Measurements from ENCODE around the gene PCDHA8. TPM values are rescaled to one million over a fixed set of nuclear protein-coding genes. Genes with fewer than 3 reads are reported as not detected.

PCDHA8 gene
- total and polyA plus RNA-seq, 4 donors, result 0.14 to 0.37 (median 0.23) TPM; not detected in 1

DNA sequence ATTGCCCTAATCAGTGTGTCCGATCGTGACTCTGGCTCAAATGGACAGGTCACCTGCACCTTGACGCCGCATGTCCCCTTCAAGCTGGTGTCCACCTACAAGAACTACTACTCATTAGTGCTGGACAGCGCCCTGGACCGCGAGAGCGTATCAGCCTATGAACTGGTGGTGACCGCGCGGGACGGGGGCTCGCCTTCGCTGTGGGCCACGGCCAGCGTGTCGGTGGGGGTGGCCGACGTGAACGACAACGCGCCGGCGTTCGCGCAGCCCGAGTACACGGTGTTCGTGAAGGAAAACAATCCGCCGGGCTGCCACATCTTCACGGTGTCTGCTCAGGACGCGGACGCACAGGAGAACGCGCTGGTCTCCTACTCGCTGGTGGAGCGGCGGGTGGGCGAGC, 42.4 kb downstream of the PCDHA8 start:
- Histone ChIP-seq H3K27me3 (ENCODE audit: control insufficient read depth in 3 of 3, insufficient read depth in 3 of 3, low read length in 2 of 3) (peaks cover 0 to 8% (median 0%) of the 10 kb centered on the region in 3 donors), H3K4me3 (no peak overlapping the region), H3K9me3 (ENCODE audit: control insufficient read depth in 4 of 4, insufficient read depth in 3 of 4, low read length in 3 of 4) (peaks cover 4 to 20% (median 7%) of the 10 kb centered on the region in 4 donors), H3K36me3 (ENCODE audit: control insufficient read depth in 4 of 4, insufficient read depth in 4 of 4, low read length in 4 of 4) (no peaks in the 10 kb centered on the region), H3K27ac (ENCODE audit: low read depth in 1 of 2, low read length in 1 of 2) (no peak overlapping the region), H3K9ac (ENCODE audit: insufficient read depth in 1 of 2, low read length in 2 of 2) (no peak overlapping the region), H3K4me1 (ENCODE audit: control insufficient read depth in 5 of 5, insufficient read depth in 5 of 5, low read length in 5 of 5) (peaks cover 0 to 5% (median 0%) of the 10 kb centered on the region in 5 donors)
- WGBS, 2 donors, result 37 to 45% methylated on average over 41 of the region's 41 CpGs
- ATAC-seq (ENCODE audit: insufficient read depth, low FRiP score) (no peak), DNase-seq (no peak)
- TF ChIP-seq, protein P1, sequence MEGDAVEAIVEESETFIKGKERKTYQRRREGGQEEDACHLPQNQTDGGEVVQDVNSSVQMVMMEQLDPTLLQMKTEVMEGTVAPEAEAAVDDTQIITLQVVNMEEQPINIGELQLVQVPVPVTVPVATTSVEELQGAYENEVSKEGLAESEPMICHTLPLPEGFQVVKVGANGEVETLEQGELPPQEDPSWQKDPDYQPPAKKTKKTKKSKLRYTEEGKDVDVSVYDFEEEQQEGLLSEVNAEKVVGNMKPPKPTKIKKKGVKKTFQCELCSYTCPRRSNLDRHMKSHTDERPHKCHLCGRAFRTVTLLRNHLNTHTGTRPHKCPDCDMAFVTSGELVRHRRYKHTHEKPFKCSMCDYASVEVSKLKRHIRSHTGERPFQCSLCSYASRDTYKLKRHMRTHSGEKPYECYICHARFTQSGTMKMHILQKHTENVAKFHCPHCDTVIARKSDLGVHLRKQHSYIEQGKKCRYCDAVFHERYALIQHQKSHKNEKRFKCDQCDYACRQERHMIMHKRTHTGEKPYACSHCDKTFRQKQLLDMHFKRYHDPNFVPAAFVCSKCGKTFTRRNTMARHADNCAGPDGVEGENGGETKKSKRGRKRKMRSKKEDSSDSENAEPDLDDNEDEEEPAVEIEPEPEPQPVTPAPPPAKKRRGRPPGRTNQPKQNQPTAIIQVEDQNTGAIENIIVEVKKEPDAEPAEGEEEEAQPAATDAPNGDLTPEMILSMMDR (IDR thresholded peaks at IDR 0.05; ENCODE audit: control extremely low read depth, extremely low read depth), result no peak

DNA sequence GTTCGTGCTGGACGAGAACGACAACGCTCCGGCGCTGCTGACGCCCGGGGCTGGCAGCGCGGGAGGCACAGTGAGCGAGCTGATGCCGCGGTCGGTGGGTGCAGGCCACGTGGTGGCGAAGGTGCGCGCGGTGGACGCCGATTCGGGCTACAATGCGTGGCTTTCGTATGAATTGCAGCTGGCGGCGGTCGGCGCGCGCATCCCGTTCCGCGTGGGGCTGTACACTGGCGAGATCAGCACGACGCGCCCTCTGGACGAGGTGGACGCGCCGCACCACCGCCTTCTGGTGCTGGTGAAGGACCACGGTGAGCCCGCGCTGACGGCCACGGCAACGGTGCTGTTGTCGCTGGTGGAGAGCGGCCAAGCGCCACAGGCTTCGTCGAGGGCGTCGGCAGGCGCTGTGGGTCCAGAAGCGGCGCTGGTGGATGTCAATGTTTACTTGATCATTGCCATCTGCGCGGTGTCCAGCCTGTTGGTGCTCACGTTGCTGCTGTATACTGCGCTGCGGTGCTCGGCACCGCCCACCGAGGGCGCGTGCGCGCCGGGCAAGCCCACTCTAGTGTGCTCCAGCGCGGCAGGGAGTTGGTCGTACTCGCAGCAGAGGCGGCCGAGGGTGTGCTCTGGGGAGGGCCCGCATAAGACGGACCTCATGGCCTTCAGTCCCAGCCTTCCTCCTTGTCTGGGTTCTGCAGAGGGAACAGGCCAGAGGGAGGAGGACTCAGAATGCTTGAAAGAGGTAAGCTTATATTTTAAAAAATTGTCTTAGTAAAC, 43.1 kb downstream of the PCDHA8 start:
- 37 to 44% methylated on average over 79 of the region's 79 CpGs for WGBS, 2 donors
- no peak for ATAC-seq (ENCODE audit: insufficient read depth, low FRiP score)
- H3K27me3 ChIP-seq (ENCODE audit: control insufficient read depth in 3 of 3, insufficient read depth in 3 of 3, low read length in 2 of 3), result peaks cover 0 to 8% (median 0%) of the 10 kb centered on the region in 3 donors

More for the DNA sequence above, 43.1 kb downstream of the PCDHA8 start:
- Histone ChIP-seq H3K9ac (ENCODE audit: insufficient read depth in 1 of 2, low read length in 2 of 2) (no peak overlapping the region), H3K4me3 (no peak overlapping the region), H3K27ac (ENCODE audit: low read depth in 1 of 2, low read length in 1 of 2) (no peak overlapping the region), H3K4me1 (ENCODE audit: control insufficient read depth in 5 of 5, insufficient read depth in 5 of 5, low read length in 5 of 5) (peaks cover 0 to 5% (median 0%) of the 10 kb centered on the region in 5 donors), H3K36me3 (ENCODE audit: control insufficient read depth in 4 of 4, insufficient read depth in 4 of 4, low read length in 4 of 4) (no peaks in the 10 kb centered on the region), H3K9me3 (ENCODE audit: control insufficient read depth in 4 of 4, insufficient read depth in 3 of 4, low read length in 3 of 4) (peaks cover 4 to 20% (median 7%) of the 10 kb centered on the region in 4 donors)
- TF ChIP-seq, protein P1 (IDR thresholded peaks at IDR 0.05; ENCODE audit: control extremely low read depth, extremely low read depth), result no peak
- DNase-seq, result no peak

Other genes with a start within 250 kb of the PCDHA8 start
- 10 to 100 TPM; 57.9 to 86.0 TPM for gene CD14, start 208.0 kb upstream of the PCDHA8 start, total RNA-seq
- gene CD14, start 208.0 kb upstream of the PCDHA8 start, polyA plus RNA-seq, result 100 to 1,000 TPM in 1 of 2 donors, 10 to 100 TPM in 1; 74.5 to 357 TPM
- 10 to 100 TPM in 1 of 2 donors, 1 to 10 TPM in 1; 9.0 to 14.9 TPM for gene TMCO6, start 201.7 kb upstream of the PCDHA8 start, total RNA-seq
- gene TMCO6, start 201.7 kb upstream of the PCDHA8 start, polyA plus RNA-seq, result 10 to 100 TPM; 13.2 to 25.8 TPM
- gene NDUFA2, start 193.6 kb upstream of the PCDHA8 start, total RNA-seq, result 10 to 100 TPM; 35.4 to 57.9 TPM
- gene NDUFA2, start 193.6 kb upstream of the PCDHA8 start, polyA plus RNA-seq, result 100 to 1,000 TPM; 133 to 365 TPM
- 100 to 1,000 TPM in 1 of 2 donors, 10 to 100 TPM in 1; 85.3 to 104 TPM for gene IK, start 193.4 kb upstream of the PCDHA8 start, total RNA-seq
- 10 to 100 TPM; 58.3 to 95.7 TPM for gene IK, start 193.4 kb upstream of the PCDHA8 start, polyA plus RNA-seq
- gene WDR55, start 176.3 kb upstream of the PCDHA8 start, total RNA-seq, result 10 to 100 TPM; 15.0 to 25.5 TPM
- gene WDR55, start 176.3 kb upstream of the PCDHA8 start, polyA plus RNA-seq, result 10 to 100 TPM; 16.6 to 17.9 TPM
- gene DND1, start 167.6 kb upstream of the PCDHA8 start, total RNA-seq, result 1 to 10 TPM in 1 of 2 donors, under 1 TPM in 1; 0.60 to 1.7 TPM
- 1 to 10 TPM; 1.5 to 1.9 TPM for gene DND1, start 167.6 kb upstream of the PCDHA8 start, polyA plus RNA-seq
- 10 to 100 TPM; 46.9 to 54.6 TPM for gene HARS1, start 149.8 kb upstream of the PCDHA8 start, total RNA-seq
- gene HARS1, start 149.8 kb upstream of the PCDHA8 start, polyA plus RNA-seq, result 10 to 100 TPM; 43.8 to 49.8 TPM
- 10 to 100 TPM; 24.6 to 37.2 TPM for gene HARS2, start 149.7 kb upstream of the PCDHA8 start, total RNA-seq
- gene HARS2, start 149.7 kb upstream of the PCDHA8 start, polyA plus RNA-seq, result 10 to 100 TPM; 15.6 to 18.8 TPM
- gene ZMAT2, start 140.7 kb upstream of the PCDHA8 start, total RNA-seq, result 10 to 100 TPM; 30.2 to 43.3 TPM
- gene ZMAT2, start 140.7 kb upstream of the PCDHA8 start, polyA plus RNA-seq, result 10 to 100 TPM; 52.1 to 73.8 TPM
- not detected for gene PCDHA1, start 55.0 kb upstream of the PCDHA8 start, total RNA-seq
- under 1 TPM; 0.02 to 0.30 TPM for gene PCDHA1, start 55.0 kb upstream of the PCDHA8 start, polyA plus RNA-seq
- gene PCDHA2, start 46.3 kb upstream of the PCDHA8 start, total RNA-seq, result under 1 TPM; 0.15 to 0.43 TPM
- gene PCDHA2, start 46.3 kb upstream of the PCDHA8 start, polyA plus RNA-seq, result under 1 TPM in 1 of 2 donors, not detected in 1; 0.02 TPM
- gene PCDHA3, start 40.1 kb upstream of the PCDHA8 start, total RNA-seq, result under 1 TPM; 0.31 to 0.74 TPM
- gene PCDHA3, start 40.1 kb upstream of the PCDHA8 start, polyA plus RNA-seq, result under 1 TPM; 0.07 to 0.22 TPM
- gene PCDHA4, start 34.1 kb upstream of the PCDHA8 start, total RNA-seq, result 1 to 10 TPM; 1.6 to 2.9 TPM
- under 1 TPM; 0.26 to 0.41 TPM for gene PCDHA4, start 34.1 kb upstream of the PCDHA8 start, polyA plus RNA-seq
- gene PCDHA5, start 19.6 kb upstream of the PCDHA8 start, total RNA-seq, result under 1 TPM; 0.34 to 0.46 TPM
- gene PCDHA5, start 19.6 kb upstream of the PCDHA8 start, polyA plus RNA-seq, result under 1 TPM in 1 of 2 donors, not detected in 1; 0.10 TPM
- under 1 TPM; 0.51 to 0.92 TPM for gene PCDHA6, start 13.2 kb upstream of the PCDHA8 start, total RNA-seq
- under 1 TPM; 0.11 to 0.20 TPM for gene PCDHA6, start 13.2 kb upstream of the PCDHA8 start, polyA plus RNA-seq
- gene PCDHA7, start 6.9 kb upstream of the PCDHA8 start, total RNA-seq, result under 1 TPM; 0.17 to 0.52 TPM
- under 1 TPM; 0.10 to 0.26 TPM for gene PCDHA7, start 6.9 kb upstream of the PCDHA8 start, polyA plus RNA-seq
- gene PCDHA9, start 7.2 kb downstream of the PCDHA8 start, total RNA-seq, result under 1 TPM; 0.49 to 0.68 TPM
- not detected for gene PCDHA9, start 7.2 kb downstream of the PCDHA8 start, polyA plus RNA-seq
- 1 to 10 TPM in 1 of 2 donors, under 1 TPM in 1; 0.48 to 1.6 TPM for gene PCDHA10, start 14.7 kb downstream of the PCDHA8 start, total RNA-seq
- gene PCDHA10, start 14.7 kb downstream of the PCDHA8 start, polyA plus RNA-seq, result under 1 TPM; 0.02 to 0.11 TPM
- 1 to 10 TPM in 1 of 2 donors, under 1 TPM in 1; 0.74 to 1.6 TPM for gene PCDHA11, start 27.8 kb downstream of the PCDHA8 start, total RNA-seq
- gene PCDHA11, start 27.8 kb downstream of the PCDHA8 start, polyA plus RNA-seq, result under 1 TPM; 0.08 to 0.31 TPM
- 1 to 10 TPM in 1 of 2 donors, under 1 TPM in 1; 0.23 to 3.6 TPM for gene PCDHA12, start 34.1 kb downstream of the PCDHA8 start, total RNA-seq
- gene PCDHA12, start 34.1 kb downstream of the PCDHA8 start, polyA plus RNA-seq, result under 1 TPM; 0.74 to 0.98 TPM
- 1 to 10 TPM in 1 of 2 donors, under 1 TPM in 1; 0.77 to 2.9 TPM for gene PCDHA13, start 40.9 kb downstream of the PCDHA8 start, total RNA-seq
- 1 to 10 TPM in 1 of 2 donors, under 1 TPM in 1; 0.15 to 1.0 TPM for gene PCDHA13, start 40.9 kb downstream of the PCDHA8 start, polyA plus RNA-seq
- 10 to 100 TPM in 1 of 2 donors, under 1 TPM in 1; 0.88 to 10.0 TPM for gene PCDHAC1, start 85.1 kb downstream of the PCDHA8 start, total RNA-seq
- gene PCDHAC1, start 85.1 kb downstream of the PCDHA8 start, polyA plus RNA-seq, result 1 to 10 TPM in 1 of 2 donors, under 1 TPM in 1; 0.41 to 1.0 TPM
- gene PCDHAC2, start 125.3 kb downstream of the PCDHA8 start, total RNA-seq, result 10 to 100 TPM in 1 of 2 donors, 1 to 10 TPM in 1; 5.2 to 13.8 TPM
- 1 to 10 TPM; 1.3 to 1.6 TPM for gene PCDHAC2, start 125.3 kb downstream of the PCDHA8 start, polyA plus RNA-seq
- gene PCDHB1, start 210.2 kb downstream of the PCDHA8 start, total RNA-seq, result under 1 TPM; 0.11 to 0.28 TPM
- gene PCDHB1, start 210.2 kb downstream of the PCDHA8 start, polyA plus RNA-seq, result under 1 TPM; 0.01 to 0.04 TPM

All from lung (tissue), 12 donors.